ENCODE results near the gene ACTRT2.

- TF ChIP-seq CTCF (IDR thresholded peaks at IDR 0.05) (no peak), POLR2A (IDR thresholded peaks at IDR 0.05) (no peak), EP300 (IDR thresholded peaks at IDR 0.05) (no peak)
These were observed 11.2 kb downstream of the ACTRT2 start for GRCh38 chr1:3032371-3033039.
